Measurements from ENCODE around the gene TADA2B.
A peak's percentile ranks its signal among the peaks of the same experiment; 100 is the strongest.

The TADA2B gene

DNA sequence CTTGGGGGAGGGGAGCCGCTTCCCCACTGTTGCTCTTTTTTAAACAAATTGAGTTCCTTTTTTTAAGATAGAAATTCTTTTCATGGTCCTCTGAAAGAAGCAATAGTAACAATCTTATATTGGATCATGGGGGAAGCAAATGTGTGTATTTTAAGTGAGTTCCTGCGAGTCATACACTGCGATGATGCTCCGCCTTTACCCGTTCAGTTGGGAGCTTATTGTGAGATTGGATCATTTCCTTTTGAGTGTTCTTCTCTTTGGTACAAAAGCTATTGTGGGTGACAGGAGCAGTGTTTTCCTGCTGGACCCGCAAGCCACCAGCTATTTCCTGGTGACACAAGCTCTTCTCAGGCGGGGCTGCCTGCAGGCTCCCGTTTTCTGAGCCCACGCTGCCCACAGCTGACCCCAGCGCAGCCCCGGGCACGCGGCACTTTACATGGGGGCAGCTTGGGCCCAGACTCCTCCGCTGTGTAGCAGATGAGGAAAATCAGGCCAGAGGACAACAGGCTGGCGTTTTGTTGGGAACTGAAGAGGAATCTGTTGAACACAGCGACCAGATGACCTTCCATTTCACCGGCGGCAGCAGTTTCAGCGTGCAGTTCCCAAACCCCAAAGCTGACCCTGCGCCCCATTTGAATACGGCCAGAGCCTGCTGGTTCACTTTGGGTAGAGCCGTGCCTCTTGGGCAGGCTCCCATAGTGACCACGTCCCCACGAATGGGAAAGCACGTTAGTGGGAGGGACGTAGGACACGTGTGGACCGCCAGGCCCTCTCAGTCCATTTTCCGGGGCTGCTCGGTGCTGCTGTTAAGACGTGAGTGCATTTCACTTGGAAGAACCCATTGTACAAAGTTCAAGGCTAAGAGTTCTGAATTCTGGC is 12.2 kb downstream of the TADA2B start:
- Histone ChIP-seq H3K27me3 (ENCODE audit: control insufficient read depth in 1 of 2, insufficient read depth in 2 of 2, low read length in 2 of 2) (no peaks in the 10 kb centered on the region), H3K9me3 (ENCODE audit: control insufficient read depth in 1 of 2, low read length in 2 of 2) (no peaks in the 10 kb centered on the region), H3K4me3 (ENCODE audit: low read depth in 1 of 2, low read length in 2 of 2) (no peak overlapping the region), H3K27ac (ENCODE audit: low read depth, low read length) (no peak overlapping the region), H3K36me3 (ENCODE audit: control insufficient read depth in 1 of 2, insufficient read depth in 2 of 2, low read length in 2 of 2) (peaks cover 26 to 75% of the 10 kb centered on the region in 2 donors), H3K9ac (ENCODE audit: low read depth in 1 of 2, low read length in 2 of 2) (no peak overlapping the region), H3K4me1 (ENCODE audit: control insufficient read depth in 1 of 2, insufficient read depth in 2 of 2, low read length in 2 of 2) (peaks cover 0 to 3% of the 10 kb centered on the region in 2 donors)

DNA sequence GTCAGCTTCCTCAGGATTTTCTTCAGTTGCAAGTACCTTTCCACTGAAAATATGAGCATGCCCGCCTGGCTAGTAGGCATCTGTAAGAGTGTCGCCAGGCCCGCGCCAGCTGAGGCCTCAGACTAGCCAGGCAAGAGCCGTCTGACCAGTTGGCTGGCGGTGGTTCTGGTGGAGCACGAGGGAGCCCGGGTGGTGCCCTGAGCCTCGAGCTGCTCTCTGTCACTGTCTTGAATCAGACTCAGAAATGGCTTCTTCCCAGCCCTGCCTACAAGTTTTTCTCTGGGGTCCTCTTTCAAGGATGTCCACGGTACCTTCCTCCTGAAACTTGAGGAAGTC is 12.8 kb downstream of the TADA2B start:
- Histone ChIP-seq H3K27me3 (ENCODE audit: control insufficient read depth in 1 of 2, insufficient read depth in 2 of 2, low read length in 2 of 2) (no peaks in the 10 kb centered on the region), H3K9ac (ENCODE audit: low read depth in 1 of 2, low read length in 2 of 2) (no peak overlapping the region), H3K4me3 (ENCODE audit: low read depth in 1 of 2, low read length in 2 of 2) (no peak overlapping the region), H3K27ac (ENCODE audit: low read depth, low read length) (no peak overlapping the region), H3K9me3 (ENCODE audit: control insufficient read depth in 1 of 2, low read length in 2 of 2) (no peaks in the 10 kb centered on the region), H3K4me1 (ENCODE audit: control insufficient read depth in 1 of 2, insufficient read depth in 2 of 2, low read length in 2 of 2) (peaks cover 0 to 3% of the 10 kb centered on the region in 2 donors), H3K36me3 (ENCODE audit: control insufficient read depth in 1 of 2, insufficient read depth in 2 of 2, low read length in 2 of 2) (peaks cover 32 to 79% of the 10 kb centered on the region in 2 donors)

- no peak overlapping the region for H3K27ac ChIP-seq (ENCODE audit: low read depth, low read length)
- H3K9ac ChIP-seq (ENCODE audit: low read depth in 1 of 2, low read length in 2 of 2) = no peak overlapping the region
- H3K4me3 ChIP-seq (ENCODE audit: low read depth in 1 of 2, low read length in 2 of 2) = no peak overlapping the region
- H3K9me3 ChIP-seq (ENCODE audit: control insufficient read depth in 1 of 2, low read length in 2 of 2) = no peaks in the 10 kb centered on the region
- no peaks in the 10 kb centered on the region for H3K27me3 ChIP-seq (ENCODE audit: control insufficient read depth in 1 of 2, insufficient read depth in 2 of 2, low read length in 2 of 2)
- no peaks in the 10 kb centered on the region for H3K4me1 ChIP-seq (ENCODE audit: control insufficient read depth in 1 of 2, insufficient read depth in 2 of 2, low read length in 2 of 2)
- peaks cover 44 to 87% of the 10 kb centered on the region in 2 donors for H3K36me3 ChIP-seq (ENCODE audit: control insufficient read depth in 1 of 2, insufficient read depth in 2 of 2, low read length in 2 of 2)
Observed at GRCh38 chr4:7058792-7059191, 15.6 kb downstream of the TADA2B start.

- Histone ChIP-seq H3K9me3 (ENCODE audit: control insufficient read depth in 1 of 2, low read length in 2 of 2) (no peaks in the 10 kb centered on the region), H3K4me3 (ENCODE audit: low read depth in 1 of 2, low read length in 2 of 2) (no peak overlapping the region), H3K4me1 (ENCODE audit: control insufficient read depth in 1 of 2, insufficient read depth in 2 of 2, low read length in 2 of 2) (no peaks in the 10 kb centered on the region), H3K27me3 (ENCODE audit: control insufficient read depth in 1 of 2, insufficient read depth in 2 of 2, low read length in 2 of 2) (no peaks in the 10 kb centered on the region), H3K36me3 (ENCODE audit: control insufficient read depth in 1 of 2, insufficient read depth in 2 of 2, low read length in 2 of 2) (peaks cover 41 to 87% of the 10 kb centered on the region in 2 donors), H3K27ac (ENCODE audit: low read depth, low read length) (no peak overlapping the region), H3K9ac (ENCODE audit: low read depth in 1 of 2, low read length in 2 of 2) (no peak overlapping the region)
Observed at GRCh38 chr4:7059662-7060061, 16.5 kb downstream of the TADA2B start.

DNA sequence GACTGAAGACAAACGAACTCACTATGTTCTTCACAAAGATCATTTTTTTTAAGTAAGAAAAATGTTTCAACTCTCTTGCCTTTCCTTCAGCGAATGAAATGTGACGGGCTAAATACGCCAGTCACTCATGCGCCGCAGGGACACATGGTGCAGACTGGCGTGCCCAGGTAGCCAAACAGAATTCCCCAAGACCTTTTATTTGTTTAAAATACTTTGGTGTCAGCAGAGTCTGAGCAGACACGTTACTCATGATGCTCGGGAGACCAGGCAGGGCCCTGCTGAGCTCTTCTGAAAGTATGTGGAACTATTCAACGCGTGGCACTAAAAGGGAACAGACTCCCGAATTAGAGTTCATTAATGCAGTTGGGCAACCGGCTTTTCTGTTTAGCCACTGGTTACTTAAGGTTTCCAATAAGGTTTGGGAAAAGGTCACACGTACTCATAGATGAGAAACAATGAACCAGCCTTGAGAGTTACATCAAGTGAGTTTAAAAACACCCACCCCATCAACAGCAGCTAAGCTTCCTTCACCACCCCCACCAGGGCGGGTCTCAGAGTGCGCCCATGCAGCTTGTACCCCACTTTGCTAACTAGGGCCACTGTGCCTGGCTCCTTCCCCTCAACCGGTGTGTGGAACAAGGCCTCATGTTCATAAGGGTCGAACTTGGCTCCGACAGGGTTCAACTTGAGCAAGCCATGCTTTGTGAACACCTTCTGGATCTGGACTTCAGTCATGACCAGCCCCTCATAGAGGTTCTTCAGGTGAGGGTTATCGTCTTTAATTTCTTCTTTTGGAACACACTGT is 17.4 kb downstream of the TADA2B start:
- H3K9ac ChIP-seq (ENCODE audit: low read depth in 1 of 2, low read length in 2 of 2) = no peak overlapping the region
- H3K27ac ChIP-seq (ENCODE audit: low read depth, low read length) = no peak overlapping the region
- H3K9me3 ChIP-seq (ENCODE audit: control insufficient read depth in 1 of 2, low read length in 2 of 2) = no peaks in the 10 kb centered on the region
- no peaks in the 10 kb centered on the region for H3K4me1 ChIP-seq (ENCODE audit: control insufficient read depth in 1 of 2, insufficient read depth in 2 of 2, low read length in 2 of 2)
- H3K27me3 ChIP-seq (ENCODE audit: control insufficient read depth in 1 of 2, insufficient read depth in 2 of 2, low read length in 2 of 2) = no peaks in the 10 kb centered on the region
- no peak overlapping the region for H3K4me3 ChIP-seq (ENCODE audit: low read depth in 1 of 2, low read length in 2 of 2)
- peaks cover 34 to 83% of the 10 kb centered on the region in 2 donors for H3K36me3 ChIP-seq (ENCODE audit: control insufficient read depth in 1 of 2, insufficient read depth in 2 of 2, low read length in 2 of 2)

- H3K27ac ChIP-seq (ENCODE audit: low read depth, low read length) = no peak overlapping the region
- H3K9me3 ChIP-seq (ENCODE audit: control insufficient read depth in 1 of 2, low read length in 2 of 2) = no peaks in the 10 kb centered on the region
- H3K27me3 ChIP-seq (ENCODE audit: control insufficient read depth in 1 of 2, insufficient read depth in 2 of 2, low read length in 2 of 2) = no peaks in the 10 kb centered on the region
- H3K4me3 ChIP-seq (ENCODE audit: low read depth in 1 of 2, low read length in 2 of 2) = no peak overlapping the region
- H3K4me1 ChIP-seq (ENCODE audit: control insufficient read depth in 1 of 2, insufficient read depth in 2 of 2, low read length in 2 of 2) = peaks cover 8 to 9% of the 10 kb centered on the region in 2 donors
- H3K9ac ChIP-seq (ENCODE audit: low read depth in 1 of 2, low read length in 2 of 2) = no peak overlapping the region
- H3K36me3 ChIP-seq (ENCODE audit: control insufficient read depth in 1 of 2, insufficient read depth in 2 of 2, low read length in 2 of 2) = peaks cover 34 to 71% of the 10 kb centered on the region in 2 donors
Observed at GRCh38 chr4:7061815-7062214, 18.6 kb downstream of the TADA2B start.

DNA sequence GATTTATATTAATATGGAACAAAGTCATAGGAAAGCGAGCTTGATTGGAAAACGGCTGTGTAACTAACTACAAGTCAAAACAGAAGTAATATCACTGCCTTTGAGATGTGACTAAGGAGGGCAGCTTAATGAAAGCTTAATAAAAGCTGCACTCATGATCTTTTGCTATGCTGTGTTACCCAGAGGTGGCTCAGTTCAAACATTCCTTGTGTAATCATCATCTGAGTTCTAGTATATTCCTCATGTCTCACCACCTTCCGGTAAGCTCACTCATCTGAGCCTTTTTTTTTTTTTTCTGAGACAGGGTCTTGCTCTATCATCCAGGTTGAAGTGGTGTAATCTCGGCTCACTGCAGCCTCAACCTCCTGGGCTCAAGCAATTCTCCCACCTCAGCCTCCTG is 19.6 kb downstream of the TADA2B start:
- Histone ChIP-seq H3K4me3 (ENCODE audit: low read depth in 1 of 2, low read length in 2 of 2) (no peak overlapping the region), H3K27me3 (ENCODE audit: control insufficient read depth in 1 of 2, insufficient read depth in 2 of 2, low read length in 2 of 2) (no peaks in the 10 kb centered on the region), H3K4me1 (ENCODE audit: control insufficient read depth in 1 of 2, insufficient read depth in 2 of 2, low read length in 2 of 2) (peaks cover 13 to 14% of the 10 kb centered on the region in 2 donors), H3K36me3 (ENCODE audit: control insufficient read depth in 1 of 2, insufficient read depth in 2 of 2, low read length in 2 of 2) (peaks cover 34 to 68% of the 10 kb centered on the region in 2 donors), H3K9me3 (ENCODE audit: control insufficient read depth in 1 of 2, low read length in 2 of 2) (no peaks in the 10 kb centered on the region), H3K27ac (ENCODE audit: low read depth, low read length) (no peak overlapping the region), H3K9ac (ENCODE audit: low read depth in 1 of 2, low read length in 2 of 2) (no peak overlapping the region)

DNA sequence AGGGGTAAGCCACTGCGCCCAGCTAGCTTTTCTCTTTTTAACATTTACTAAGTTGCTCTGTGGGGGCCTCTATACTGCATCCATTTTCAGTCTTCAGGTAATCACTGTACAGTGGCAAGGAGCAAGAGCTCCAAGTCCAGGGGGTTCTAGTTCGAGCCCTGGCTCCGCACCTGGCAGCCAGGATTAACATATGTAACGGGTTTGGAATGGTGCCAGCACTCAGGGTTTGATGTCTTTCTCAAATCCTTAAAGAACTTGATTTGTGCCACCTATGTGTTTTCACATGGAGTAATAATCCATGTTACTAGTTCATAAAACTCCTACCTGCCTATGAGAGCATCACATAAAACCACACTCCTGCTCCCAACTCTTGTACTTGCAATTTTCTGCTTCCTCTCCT is 20.2 kb downstream of the TADA2B start:
- Histone ChIP-seq H3K27ac (ENCODE audit: low read depth, low read length) (no peak overlapping the region), H3K27me3 (ENCODE audit: control insufficient read depth in 1 of 2, insufficient read depth in 2 of 2, low read length in 2 of 2) (no peaks in the 10 kb centered on the region), H3K4me3 (ENCODE audit: low read depth in 1 of 2, low read length in 2 of 2) (no peak overlapping the region), H3K9me3 (ENCODE audit: control insufficient read depth in 1 of 2, low read length in 2 of 2) (no peaks in the 10 kb centered on the region), H3K36me3 (ENCODE audit: control insufficient read depth in 1 of 2, insufficient read depth in 2 of 2, low read length in 2 of 2) (peaks cover 34 to 64% of the 10 kb centered on the region in 2 donors), H3K9ac (ENCODE audit: low read depth in 1 of 2, low read length in 2 of 2) (no peak overlapping the region), H3K4me1 (ENCODE audit: control insufficient read depth in 1 of 2, insufficient read depth in 2 of 2, low read length in 2 of 2) (peaks cover 13 to 14% of the 10 kb centered on the region in 2 donors)

GRCh38 chr4:7066006-7066405 is 22.8 kb downstream of the TADA2B start:
- Histone ChIP-seq H3K27me3 (ENCODE audit: control insufficient read depth in 1 of 2, insufficient read depth in 2 of 2, low read length in 2 of 2) (no peaks in the 10 kb centered on the region), H3K4me3 (ENCODE audit: low read depth in 1 of 2, low read length in 2 of 2) (no peak overlapping the region), H3K9me3 (ENCODE audit: control insufficient read depth in 1 of 2, low read length in 2 of 2) (no peaks in the 10 kb centered on the region), H3K27ac (ENCODE audit: low read depth, low read length) (no peak overlapping the region), H3K9ac (ENCODE audit: low read depth in 1 of 2, low read length in 2 of 2) (no peak overlapping the region), H3K4me1 (ENCODE audit: control insufficient read depth in 1 of 2, insufficient read depth in 2 of 2, low read length in 2 of 2) (peaks cover 19% of the 10 kb centered on the region in 2 donors), H3K36me3 (ENCODE audit: control insufficient read depth in 1 of 2, insufficient read depth in 2 of 2, low read length in 2 of 2) (peaks cover 17 to 38% of the 10 kb centered on the region in 2 donors)

DNA sequence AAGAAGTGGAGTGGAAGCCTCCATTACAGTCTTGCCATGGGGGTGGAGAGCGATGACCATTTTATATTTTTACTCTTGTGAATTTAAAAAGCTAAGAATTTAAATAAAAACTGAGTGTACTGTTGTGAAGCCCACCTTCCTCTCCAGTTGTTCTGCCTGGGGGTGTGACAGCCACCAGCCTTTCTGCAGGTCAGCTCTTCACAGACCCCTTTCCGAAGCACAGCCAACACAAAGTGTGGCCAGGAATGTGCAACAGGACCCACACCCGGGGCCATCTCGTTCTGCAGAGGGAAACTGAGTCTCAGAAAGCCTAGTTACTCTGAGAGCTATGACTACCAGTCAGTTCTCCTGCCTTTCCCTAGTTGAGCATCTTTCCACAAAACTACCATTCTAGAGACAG is 23.3 kb downstream of the TADA2B start:
- Histone ChIP-seq H3K4me3 (ENCODE audit: low read depth in 1 of 2, low read length in 2 of 2) (peak overlapping the region; percentile 83 to 86), H3K27me3 (ENCODE audit: control insufficient read depth in 1 of 2, insufficient read depth in 2 of 2, low read length in 2 of 2) (no peaks in the 10 kb centered on the region), H3K9me3 (ENCODE audit: control insufficient read depth in 1 of 2, low read length in 2 of 2) (no peaks in the 10 kb centered on the region), H3K4me1 (ENCODE audit: control insufficient read depth in 1 of 2, insufficient read depth in 2 of 2, low read length in 2 of 2) (peaks cover 19% of the 10 kb centered on the region in 2 donors), H3K9ac (ENCODE audit: low read depth in 1 of 2, low read length in 2 of 2) (peak overlapping the region in 1 of 2 donors; percentile 74), H3K27ac (ENCODE audit: low read depth, low read length) (no peak overlapping the region), H3K36me3 (ENCODE audit: control insufficient read depth in 1 of 2, insufficient read depth in 2 of 2, low read length in 2 of 2) (peaks cover 12 to 33% of the 10 kb centered on the region in 2 donors)
